Ishikawa (cell line): Measurements from ENCODE around the gene MAP2.

Experiments
- CEBPB ChIP-seq: IDR thresholded peaks from 2 replicates; pipeline ENCODE4 v1.6.1; 2012
- CREB1 ChIP-seq: IDR thresholded peaks from 2 replicates; pipeline ENCODE4 v1.6.1; 2012; ENCODE audit warnings: low read depth
- EGR1 ChIP-seq: IDR thresholded peaks from 2 replicates; pipeline ENCODE4 v1.6.1; 2012
- EP300 ChIP-seq: IDR thresholded peaks from 2 replicates; pipeline ENCODE4 v1.6.1; 2012; ENCODE audit warnings: borderline replicate concordance
- FOXM1 ChIP-seq: IDR thresholded peaks from 2 replicates; pipeline ENCODE4 v1.6.1; 2012; ENCODE audit warnings: low read depth, borderline replicate concordance
- NFIC ChIP-seq: IDR thresholded peaks from 2 replicates; pipeline ENCODE4 v1.6.1; 2012
- RAD21 ChIP-seq: IDR thresholded peaks from 2 replicates; pipeline ENCODE4 v1.6.1; 2012; ENCODE audit warnings: low read depth
- TAF1 ChIP-seq: IDR thresholded peaks from 2 replicates; pipeline ENCODE4 v1.6.1; 2012; ENCODE audit warnings: low read depth, mild to moderate bottlenecking
- TCF12 ChIP-seq: IDR thresholded peaks from 2 replicates; pipeline ENCODE4 v1.6.1; 2012; ENCODE audit warnings: low read depth
- TEAD4 ChIP-seq: IDR thresholded peaks from 2 replicates; pipeline ENCODE4 v1.6.1; 2012
- YY1 ChIP-seq: IDR thresholded peaks from 2 replicates; pipeline ENCODE4 v1.6.1; 2012; ENCODE audit warnings: low read depth
- ZBTB7A ChIP-seq: IDR thresholded peaks from 2 replicates; pipeline ENCODE4 v1.6.1; 2012; ENCODE audit warnings: low read depth
- TF ChIP-seq, protein P1 (sequence below): IDR thresholded peaks from 2 replicates; pipeline ENCODE4 v1.6.1; 2012; ENCODE audit warnings: low read depth, mild to moderate bottlenecking
- TF ChIP-seq, protein P2 (sequence below): IDR thresholded peaks from 2 replicates; pipeline ENCODE4 v1.6.1; 2012
- TF ChIP-seq, protein P3 (sequence below): IDR thresholded peaks from 2 replicates; pipeline ENCODE4 v1.6.1; 2012

The MAP2 gene

DNA sequence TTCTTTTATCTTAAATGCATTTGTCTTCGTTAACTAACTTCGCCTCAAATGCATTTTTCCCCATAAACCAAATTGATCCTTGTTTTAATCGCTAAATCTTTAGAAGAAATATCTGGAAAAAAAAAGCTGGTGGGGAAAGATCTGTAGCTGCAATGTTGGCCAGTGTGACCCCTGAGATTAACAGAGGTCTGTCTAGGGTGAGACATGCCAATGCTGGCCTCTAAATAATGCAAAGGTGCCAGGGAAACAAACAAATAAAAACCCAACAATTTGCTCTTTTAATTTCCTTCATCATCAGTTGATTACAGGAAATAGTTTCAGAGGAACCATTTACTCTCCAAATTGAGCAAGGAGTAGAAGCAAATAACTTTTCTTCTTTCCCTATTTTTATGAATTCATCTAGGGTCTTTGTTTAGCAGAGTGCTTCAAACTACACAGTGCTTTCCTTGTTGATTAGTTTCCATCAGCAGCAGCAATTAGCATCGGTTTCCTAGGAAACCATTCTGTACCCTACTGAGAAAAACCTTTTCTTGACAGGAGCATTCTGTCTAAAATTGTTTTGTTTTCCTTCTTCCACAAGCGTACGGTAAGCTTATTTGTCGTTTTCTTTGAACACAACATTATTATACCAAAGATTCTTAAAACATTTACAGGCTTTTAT lies 247.3 kb downstream of the MAP2 start:
- TF ChIP-seq RAD21 (no peak), EP300 (no peak), YY1 (no peak), CREB1 (no peak), TCF12 (no peak), TAF1 (no peak), FOXM1 (no peak), NFIC (no peak), TEAD4 (no peak)
- TF ChIP-seq, protein P1, sequence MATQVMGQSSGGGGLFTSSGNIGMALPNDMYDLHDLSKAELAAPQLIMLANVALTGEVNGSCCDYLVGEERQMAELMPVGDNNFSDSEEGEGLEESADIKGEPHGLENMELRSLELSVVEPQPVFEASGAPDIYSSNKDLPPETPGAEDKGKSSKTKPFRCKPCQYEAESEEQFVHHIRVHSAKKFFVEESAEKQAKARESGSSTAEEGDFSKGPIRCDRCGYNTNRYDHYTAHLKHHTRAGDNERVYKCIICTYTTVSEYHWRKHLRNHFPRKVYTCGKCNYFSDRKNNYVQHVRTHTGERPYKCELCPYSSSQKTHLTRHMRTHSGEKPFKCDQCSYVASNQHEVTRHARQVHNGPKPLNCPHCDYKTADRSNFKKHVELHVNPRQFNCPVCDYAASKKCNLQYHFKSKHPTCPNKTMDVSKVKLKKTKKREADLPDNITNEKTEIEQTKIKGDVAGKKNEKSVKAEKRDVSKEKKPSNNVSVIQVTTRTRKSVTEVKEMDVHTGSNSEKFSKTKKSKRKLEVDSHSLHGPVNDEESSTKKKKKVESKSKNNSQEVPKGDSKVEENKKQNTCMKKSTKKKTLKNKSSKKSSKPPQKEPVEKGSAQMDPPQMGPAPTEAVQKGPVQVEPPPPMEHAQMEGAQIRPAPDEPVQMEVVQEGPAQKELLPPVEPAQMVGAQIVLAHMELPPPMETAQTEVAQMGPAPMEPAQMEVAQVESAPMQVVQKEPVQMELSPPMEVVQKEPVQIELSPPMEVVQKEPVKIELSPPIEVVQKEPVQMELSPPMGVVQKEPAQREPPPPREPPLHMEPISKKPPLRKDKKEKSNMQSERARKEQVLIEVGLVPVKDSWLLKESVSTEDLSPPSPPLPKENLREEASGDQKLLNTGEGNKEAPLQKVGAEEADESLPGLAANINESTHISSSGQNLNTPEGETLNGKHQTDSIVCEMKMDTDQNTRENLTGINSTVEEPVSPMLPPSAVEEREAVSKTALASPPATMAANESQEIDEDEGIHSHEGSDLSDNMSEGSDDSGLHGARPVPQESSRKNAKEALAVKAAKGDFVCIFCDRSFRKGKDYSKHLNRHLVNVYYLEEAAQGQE = no peak
- TF ChIP-seq, protein P2, sequence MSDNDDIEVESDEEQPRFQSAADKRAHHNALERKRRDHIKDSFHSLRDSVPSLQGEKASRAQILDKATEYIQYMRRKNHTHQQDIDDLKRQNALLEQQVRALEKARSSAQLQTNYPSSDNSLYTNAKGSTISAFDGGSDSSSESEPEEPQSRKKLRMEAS = no peak
- TF ChIP-seq, protein P3, sequence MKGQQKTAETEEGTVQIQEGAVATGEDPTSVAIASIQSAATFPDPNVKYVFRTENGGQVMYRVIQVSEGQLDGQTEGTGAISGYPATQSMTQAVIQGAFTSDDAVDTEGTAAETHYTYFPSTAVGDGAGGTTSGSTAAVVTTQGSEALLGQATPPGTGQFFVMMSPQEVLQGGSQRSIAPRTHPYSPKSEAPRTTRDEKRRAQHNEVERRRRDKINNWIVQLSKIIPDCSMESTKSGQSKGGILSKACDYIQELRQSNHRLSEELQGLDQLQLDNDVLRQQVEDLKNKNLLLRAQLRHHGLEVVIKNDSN = no peak

DNA sequence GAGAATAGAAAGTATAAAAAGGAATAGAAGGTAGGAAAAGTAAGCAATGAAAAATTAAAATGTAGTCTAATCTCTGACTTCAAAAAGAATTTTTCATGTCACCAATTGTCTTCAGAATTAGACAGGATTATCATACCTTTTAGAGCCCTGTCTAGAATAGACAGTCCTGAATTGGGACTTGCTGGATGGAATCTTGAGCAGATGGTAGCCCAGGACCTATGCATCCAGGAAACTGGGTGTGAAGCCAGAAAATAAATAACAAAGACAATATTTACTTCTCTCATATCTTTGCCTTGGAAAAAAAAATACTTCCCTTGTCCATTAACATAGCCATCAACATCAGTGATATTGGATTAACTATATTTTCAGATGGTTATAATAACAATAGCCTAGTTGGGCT lies 250.0 kb downstream of the MAP2 start:
- no peak for TF ChIP-seq CEBPB
- no peak for TF ChIP-seq CREB1
- TF ChIP-seq, protein P3 = no peak
- TF ChIP-seq TEAD4 = no peak
- TF ChIP-seq EP300 = no peak
- no peak for TF ChIP-seq NFIC
- no peak for TF ChIP-seq FOXM1
- no peak for TF ChIP-seq EGR1
- no peak for TF ChIP-seq ZBTB7A

DNA sequence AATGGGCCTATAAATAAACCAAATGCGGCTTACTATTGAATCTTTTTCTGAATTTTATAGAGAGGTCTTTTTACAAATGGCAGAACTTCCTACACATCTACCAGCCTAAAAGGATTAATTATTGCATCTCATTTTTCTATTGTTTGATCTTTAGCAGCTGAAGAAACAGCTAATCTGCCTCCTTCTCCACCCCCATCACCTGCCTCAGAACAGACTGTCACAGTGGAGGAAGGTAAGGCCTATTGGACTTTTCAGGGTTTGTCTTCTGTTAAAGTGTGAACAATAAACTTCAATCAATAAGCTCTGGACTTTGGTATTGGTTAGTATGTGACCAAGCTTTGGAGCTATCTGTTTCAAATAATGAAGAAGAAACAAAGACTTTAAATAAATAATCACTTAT lies 256.7 kb downstream of the MAP2 start:
- TF ChIP-seq, protein P2 = no peak
- TF ChIP-seq CEBPB = no peak
- TF ChIP-seq FOXM1 = no peak
- TF ChIP-seq, protein P3 = no peak
- no peak for TF ChIP-seq ZBTB7A
- TF ChIP-seq TCF12 = no peak
- TF ChIP-seq CREB1 = no peak
- TF ChIP-seq, protein P1 = no peak
- TF ChIP-seq YY1 = no peak
- no peak for TF ChIP-seq RAD21
- TF ChIP-seq EP300 = no peak
- no peak for TF ChIP-seq EGR1
- no peak for TF ChIP-seq TEAD4

DNA sequence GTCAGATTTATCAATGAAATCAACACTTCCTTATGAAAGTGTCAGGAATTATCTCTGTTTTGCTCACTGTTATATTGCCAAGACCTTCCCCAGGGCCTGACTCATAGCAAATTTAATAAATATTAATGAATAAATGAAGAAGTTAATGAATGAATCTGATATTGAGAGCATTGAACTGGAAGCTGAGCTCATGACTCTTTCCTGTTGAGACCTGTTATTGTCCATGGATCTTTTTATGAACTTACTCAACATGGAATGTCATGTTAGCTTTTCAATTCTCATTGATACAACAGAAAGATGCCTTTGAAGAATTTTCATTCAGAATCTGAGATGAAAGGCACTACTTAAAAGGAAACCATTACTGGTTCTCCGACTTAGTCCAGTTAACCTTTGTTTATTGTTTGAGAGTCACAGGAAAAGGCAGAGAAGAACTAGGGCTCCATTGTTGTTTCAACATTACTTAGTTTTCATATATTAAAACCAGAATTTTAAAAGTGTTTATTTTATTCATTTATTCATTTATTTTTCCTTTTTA lies 257.4 kb downstream of the MAP2 start:
- TF ChIP-seq ZBTB7A = no peak
- TF ChIP-seq TEAD4 = no peak
- TF ChIP-seq, protein P3 = no peak
- TF ChIP-seq RAD21 = no peak
- no peak for TF ChIP-seq TCF12
- TF ChIP-seq, protein P2 = no peak
- TF ChIP-seq CREB1 = no peak
- TF ChIP-seq EP300 = no peak
- TF ChIP-seq EGR1 = no peak
- no peak for TF ChIP-seq TAF1
- no peak for TF ChIP-seq NFIC
- TF ChIP-seq FOXM1 = no peak
- no peak for TF ChIP-seq CEBPB
- TF ChIP-seq, protein P1 = no peak
- TF ChIP-seq YY1 = no peak
